Caco-2 (cell line): Measurements from ENCODE around the gene MORN1. TPM values are rescaled to one million over a fixed set of nuclear protein-coding genes. Genes with fewer than 3 reads are reported as not detected.

Source experiments
- BruUV-seq: library from RNA; stranded (reverse); fragments of 400-500 nt; replicated peaks from 2 replicates; lab custom pipeline; 2021; lab: Mats Ljungman, UMichigan
- CTCF ChIA-PET: fragments of 300-600 bp; sonication (Branson Sonifier 250); formaldehyde crosslinking; loops from one replicate; lab custom pipeline; 2022; ENCODE audit warnings: antibody characterized with exemption; lab: Charles Lee
- POLR2A ChIA-PET: fragments of 300-600 bp; sonication (Branson Sonifier 250); formaldehyde crosslinking; loops from one replicate; lab custom pipeline; 2022; ENCODE audit warnings: antibody characterized with exemption; lab: Charles Lee
- DNase-seq, 2 experiments: peaks; one replicate each; pipeline versions ENCODE4 v3.0.0 to v3.0.0-alpha.2; 2020 to 2022
- H3K27me3 ChIP-seq: replicated peaks from 2 replicates; pipeline ENCODE4 v1.6.0; 2011; ENCODE audit warnings: low read length; ENCODE audit not compliant: control insufficient read depth, insufficient read depth
- H3K36me3 ChIP-seq: 2 replicates; pipeline ENCODE4 v1.5.1; 2011; ENCODE audit warnings: low read length; ENCODE audit not compliant: control insufficient read depth, insufficient read depth
- H3K4me1 ChIP-seq: fragments of 250-450 bp; sonication (Bioruptor Pico); 2 replicates; pipeline ENCODE4 v1.5.1; 2020; ENCODE audit warnings: mild to moderate bottlenecking
- H3K4me3 ChIP-seq: 2 replicates; pipeline ENCODE4 v1.5.1; 2011; ENCODE audit warnings: low read depth, mild to moderate bottlenecking, control low read depth, low read length
- H3K9me3 ChIP-seq: fragments of 250-450 bp; sonication (Bioruptor Pico); 2 replicates; pipeline ENCODE4 v1.5.1; 2020; ENCODE audit warnings: mild to moderate bottlenecking, moderate library complexity
- H3K27ac Mint-ChIP-seq: one replicate; pipeline ENCODE4 v1.8.0; 2022; ENCODE audit warnings: mixed read lengths; ENCODE audit not compliant: unreplicated experiment
- H3K27me3 Mint-ChIP-seq: one replicate; pipeline ENCODE4 v1.8.0; 2022; ENCODE audit warnings: mixed read lengths; ENCODE audit not compliant: insufficient read depth, unreplicated experiment
- H3K36me3 Mint-ChIP-seq: one replicate; pipeline ENCODE4 v1.8.0; 2022; ENCODE audit warnings: mild to moderate bottlenecking, mixed read lengths; ENCODE audit not compliant: insufficient read depth, unreplicated experiment
- H3K4me1 Mint-ChIP-seq: one replicate; pipeline ENCODE4 v1.8.0; 2022; ENCODE audit warnings: low read depth, mixed read lengths; ENCODE audit not compliant: unreplicated experiment
- H3K4me3 Mint-ChIP-seq: one replicate; pipeline ENCODE4 v1.8.0; 2022; ENCODE audit warnings: mild to moderate bottlenecking, moderate library complexity, mixed read lengths; ENCODE audit not compliant: unreplicated experiment
- H3K9me3 Mint-ChIP-seq: one replicate; pipeline ENCODE4 v1.8.0; 2022; ENCODE audit warnings: mixed read lengths; ENCODE audit not compliant: unreplicated experiment
- intact Hi-C: fragments of 100-400 bp; cut with micrococcal nuclease; formaldehyde crosslinking; loops from one replicate; pipeline ENCODE4 v1.10.0; 2022; ENCODE audit not compliant: unreplicated experiment
- total RNA-seq: library from RNA; stranded (reverse); gene quantifications from 2 replicates; pipeline ENCODE4 v1.2.3, GENCODE V29; 2022
- TF ChIP-seq, protein P1 (sequence below), 2 experiments: fragments of 200-600 bp in 1 of 2; IDR thresholded peaks; 1 replicate in 1 of 2; 2 replicates in 1 of 2; pipeline versions ENCODE4 v1.5.1 to v1.8.0; 2011 to 2022; ENCODE audit warnings: antibody characterized with exemption in 1 of 2, control low read depth in 1 of 2, inconsistent platforms in 1 of 2, low read depth in 1 of 2, low read length in 1 of 2, mild to moderate bottlenecking in 1 of 2, moderate library complexity in 1 of 2; ENCODE audit not compliant: insufficient read depth in 1 of 2, severe bottlenecking in 1 of 2, unreplicated experiment in 1 of 2

The MORN1 gene
- total RNA-seq, 1 experiment from 2014 or later = 8.6 TPM

DNA sequence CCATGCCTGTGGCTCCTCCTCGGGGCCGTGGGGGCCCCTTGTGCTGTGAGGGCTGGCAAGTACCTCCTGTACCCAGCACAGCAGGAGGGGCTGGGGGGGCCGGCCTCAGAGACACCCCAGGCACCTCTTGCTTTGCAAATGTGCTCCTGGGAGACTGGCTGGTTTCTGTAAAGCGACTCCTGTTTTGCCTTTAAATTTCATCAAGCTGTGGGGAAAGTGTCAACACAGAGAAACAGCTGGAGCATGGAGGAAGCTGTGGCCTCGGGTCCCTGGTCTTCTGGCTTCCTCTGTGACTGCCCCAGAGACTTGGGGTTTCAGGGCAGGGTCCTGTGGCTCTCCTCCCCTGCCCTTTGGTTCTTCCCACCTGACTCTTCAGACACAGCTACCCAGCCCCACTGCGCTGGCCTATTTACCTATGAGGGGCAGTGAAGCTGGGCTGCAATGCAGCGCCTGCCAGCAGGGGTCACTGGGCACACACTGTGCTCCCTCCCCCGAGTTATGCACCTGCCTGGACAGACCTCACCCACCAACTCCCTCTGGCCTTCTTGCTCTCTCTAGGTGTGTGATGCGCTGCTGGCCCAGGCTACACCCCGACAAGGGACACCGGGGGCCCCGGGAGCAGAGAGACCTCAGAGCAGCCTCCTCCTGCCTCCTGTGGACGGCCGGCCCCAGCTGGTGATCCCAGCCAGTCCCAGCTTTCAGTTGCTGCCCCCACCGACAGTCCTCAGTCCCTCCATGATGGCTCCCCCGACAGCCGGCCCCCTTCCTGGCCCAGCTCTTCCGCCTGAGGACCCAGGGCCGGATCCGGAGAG is 38.6 kb upstream of the MORN1 start:
- intact Hi-C loops = no loop called here
- Histone ChIP-seq H3K9me3 (peaks cover 4% of the 10 kb centered on the region; the same call in 1 of the 2 replicates), H3K4me3 (no peak overlapping the region), H3K36me3 (no peaks in the 10 kb centered on the region), H3K4me1 (no peaks in the 10 kb centered on the region), H3K27me3 (no peaks in the 10 kb centered on the region)
- TF ChIP-seq, protein P1, sequence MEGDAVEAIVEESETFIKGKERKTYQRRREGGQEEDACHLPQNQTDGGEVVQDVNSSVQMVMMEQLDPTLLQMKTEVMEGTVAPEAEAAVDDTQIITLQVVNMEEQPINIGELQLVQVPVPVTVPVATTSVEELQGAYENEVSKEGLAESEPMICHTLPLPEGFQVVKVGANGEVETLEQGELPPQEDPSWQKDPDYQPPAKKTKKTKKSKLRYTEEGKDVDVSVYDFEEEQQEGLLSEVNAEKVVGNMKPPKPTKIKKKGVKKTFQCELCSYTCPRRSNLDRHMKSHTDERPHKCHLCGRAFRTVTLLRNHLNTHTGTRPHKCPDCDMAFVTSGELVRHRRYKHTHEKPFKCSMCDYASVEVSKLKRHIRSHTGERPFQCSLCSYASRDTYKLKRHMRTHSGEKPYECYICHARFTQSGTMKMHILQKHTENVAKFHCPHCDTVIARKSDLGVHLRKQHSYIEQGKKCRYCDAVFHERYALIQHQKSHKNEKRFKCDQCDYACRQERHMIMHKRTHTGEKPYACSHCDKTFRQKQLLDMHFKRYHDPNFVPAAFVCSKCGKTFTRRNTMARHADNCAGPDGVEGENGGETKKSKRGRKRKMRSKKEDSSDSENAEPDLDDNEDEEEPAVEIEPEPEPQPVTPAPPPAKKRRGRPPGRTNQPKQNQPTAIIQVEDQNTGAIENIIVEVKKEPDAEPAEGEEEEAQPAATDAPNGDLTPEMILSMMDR (IDR thresholded peaks at IDR 0.05; ENCODE audit: insufficient read depth in 1 of 2, low read depth in 1 of 2, low read length in 1 of 2, severe bottlenecking in 1 of 2, unreplicated experiment in 1 of 2) = no peak
- no TSS peak for BruUV-seq
- H3K27ac Mint-ChIP-seq = no peak overlapping the region
- POLR2A ChIA-PET = no interaction called here
- no peak overlapping the region for H3K4me3 Mint-ChIP-seq
- H3K9me3 Mint-ChIP-seq = no peaks in the 10 kb centered on the region
- no peaks in the 10 kb centered on the region for H3K36me3 Mint-ChIP-seq
- CTCF ChIA-PET = no interaction called here
- DNase-seq = no peak
- H3K27me3 Mint-ChIP-seq = no peaks in the 10 kb centered on the region
- no peaks in the 10 kb centered on the region for H3K4me1 Mint-ChIP-seq

DNA sequence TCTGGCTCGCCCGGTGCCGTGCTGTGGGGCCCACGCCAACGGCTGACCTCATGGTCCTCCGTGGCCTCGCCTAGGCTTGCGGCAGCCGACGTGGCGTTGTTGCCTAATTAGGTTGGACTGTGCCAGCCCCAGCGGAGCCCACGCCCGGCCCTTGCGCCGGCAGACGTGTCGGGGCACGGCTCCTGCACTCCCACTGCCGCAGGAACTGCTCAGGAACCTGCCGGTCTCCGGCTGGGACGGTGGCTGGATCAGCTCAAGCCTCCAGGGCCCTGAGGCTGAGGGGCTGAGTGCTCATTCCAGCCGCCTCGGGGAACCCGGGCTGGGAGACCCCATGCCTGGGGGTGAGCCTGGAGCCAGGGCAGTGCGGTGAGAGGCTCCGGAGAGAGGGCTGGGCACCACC is 37.1 kb upstream of the MORN1 start:
- BruUV-seq = no TSS peak
- Mint-ChIP-seq H3K4me1 (no peaks in the 10 kb centered on the region), H3K27ac (no peak overlapping the region), H3K9me3 (no peaks in the 10 kb centered on the region), H3K36me3 (no peaks in the 10 kb centered on the region), H3K4me3 (no peak overlapping the region), H3K27me3 (no peaks in the 10 kb centered on the region)
- Histone ChIP-seq H3K4me1 (no peaks in the 10 kb centered on the region), H3K36me3 (no peaks in the 10 kb centered on the region), H3K27me3 (no peaks in the 10 kb centered on the region), H3K9me3 (peaks cover 4% of the 10 kb centered on the region; the same call in 1 of the 2 replicates), H3K4me3 (no peak overlapping the region)
- ChIA-PET POLR2A (no interaction called here), CTCF (no interaction called here)
- TF ChIP-seq, protein P1 (IDR thresholded peaks at IDR 0.05; ENCODE audit: insufficient read depth in 1 of 2, low read depth in 1 of 2, low read length in 1 of 2, severe bottlenecking in 1 of 2, unreplicated experiment in 1 of 2) = no peak
- intact Hi-C loops = no loop called here
- no peak for DNase-seq

DNA sequence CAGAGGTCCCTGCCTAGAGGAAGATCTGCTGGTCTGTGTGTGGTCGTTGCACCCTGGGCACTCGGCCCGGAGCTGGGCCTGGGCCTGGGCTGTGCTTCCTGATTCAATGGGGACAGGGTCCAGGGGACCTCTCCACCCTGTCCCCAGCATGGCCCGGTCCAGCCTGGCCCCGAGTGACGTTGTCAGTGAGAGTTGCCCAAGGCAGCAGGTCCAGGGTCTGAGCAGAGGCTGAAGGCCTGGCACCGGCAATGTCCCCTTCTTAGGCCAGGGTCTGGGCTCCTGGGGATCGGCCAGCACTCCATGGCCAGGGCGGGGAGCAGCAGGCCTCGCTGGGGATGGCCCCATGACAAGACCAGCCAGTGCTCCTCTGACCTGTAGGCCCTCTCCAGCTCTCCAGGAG is 36.6 kb upstream of the MORN1 start:
- no peaks in the 10 kb centered on the region for H3K36me3 ChIP-seq
- H3K4me3 ChIP-seq = no peak overlapping the region
- no peaks in the 10 kb centered on the region for H3K36me3 Mint-ChIP-seq
- ChIA-PET POLR2A (no interaction called here), CTCF (no interaction called here)
- TF ChIP-seq, protein P1 (IDR thresholded peaks at IDR 0.05; ENCODE audit: insufficient read depth in 1 of 2, low read depth in 1 of 2, low read length in 1 of 2, severe bottlenecking in 1 of 2, unreplicated experiment in 1 of 2) = no peak
- intact Hi-C loops = no loop called here
- H3K27me3 ChIP-seq = no peaks in the 10 kb centered on the region
- no peaks in the 10 kb centered on the region for H3K9me3 Mint-ChIP-seq
- peaks cover 4% of the 10 kb centered on the region; the same call in 1 of the 2 replicates for H3K9me3 ChIP-seq
- no peak overlapping the region for H3K4me3 Mint-ChIP-seq
- no peaks in the 10 kb centered on the region for H3K27me3 Mint-ChIP-seq
- no TSS peak for BruUV-seq
- no peak overlapping the region for H3K27ac Mint-ChIP-seq
- no peak for DNase-seq
- H3K4me1 Mint-ChIP-seq = no peaks in the 10 kb centered on the region
- H3K4me1 ChIP-seq = no peaks in the 10 kb centered on the region
